ENCODE data around the gene CDCP1.

The CDCP1 gene

GRCh38 chr3:45034612-45035252, 111.4 kb downstream of the CDCP1 start:
- peak overlapping the region; percentile 14 for H3K4me3 ChIP-seq (ENCODE audit: low read depth, low read length)
- TF ChIP-seq CTCF (IDR thresholded peaks at IDR 0.05; ENCODE audit: low read depth, low read length) (no peak), MAX (IDR thresholded peaks at IDR 0.05; ENCODE audit: low read depth, low read length) (no peak; the same call in 1 of the 2 replicates), MYC (IDR thresholded peaks at IDR 0.05; ENCODE audit: low read depth, low read length) (peak; percentile 66), POLR2A (IDR thresholded peaks at IDR 0.05; ENCODE audit: extremely low read depth, insufficient read length) (no peak)
- peak; percentile 95 for DNase-seq (ENCODE audit: low read depth)

GRCh38 chr3:45033791-45034190, 112.4 kb downstream of the CDCP1 start:
- H3K4me3 ChIP-seq (ENCODE audit: low read depth, low read length) = no peak overlapping the region
- no peak for DNase-seq (ENCODE audit: low read depth)
- TF ChIP-seq MYC (IDR thresholded peaks at IDR 0.05; ENCODE audit: low read depth, low read length) = no peak
- no peak for TF ChIP-seq CTCF (IDR thresholded peaks at IDR 0.05; ENCODE audit: low read depth, low read length)
- no peak for TF ChIP-seq MAX (IDR thresholded peaks at IDR 0.05; ENCODE audit: low read depth, low read length)
- TF ChIP-seq POLR2A (IDR thresholded peaks at IDR 0.05; ENCODE audit: extremely low read depth, insufficient read length) = no peak

Measured in NB4 (cell line).